HepG2 (cell line): Measurements from ENCODE around the gene ZBTB20. TPM values are rescaled to one million over a fixed set of nuclear protein-coding genes. Genes with fewer than 3 reads are reported as not detected.

ENCODE experiments used
- ATAC-seq: fragments of 200-7000 bp; cut with Tn5 transposase; 3 replicates; pipeline ENCODE4 v1.9.1; 2020; ENCODE audit warnings: mild to moderate bottlenecking, moderate library complexity
- BruUV-seq: library from RNA; stranded (reverse); fragments of 400-500 nt; replicated peaks from 2 replicates; lab custom pipeline; 2021; lab: Mats Ljungman, UMichigan
- CTCF ChIA-PET: fragments of 300-600 bp; formaldehyde crosslinking; extraction: SDS; loops from one replicate; lab custom pipeline; 2021; ENCODE audit warnings: low total read pairs, inconsistent platforms, low intra/inter-chr PET ratio; lab: Yijun Ruan, JAX
- POLR2A ChIA-PET: fragments of 350-600 bp; sonication (Branson Sonifier 250); formaldehyde crosslinking; loops from one replicate; lab custom pipeline; 2020; ENCODE audit warnings: antibody characterized with exemption, inconsistent platforms; lab: Yijun Ruan, JAX
- DNase-seq: peaks from one replicate; pipeline ENCODE4 v3.0.0-alpha.2; 2015; ENCODE audit warnings: low spot score
- FAIRE-seq: peaks from 3 replicates; lab custom pipeline; 2011; peaks lifted over from hg19 to GRCh38; lab: Jason Lieb, UNC
- H2AFZ ChIP-seq: one replicate; pipeline ENCODE4 v1.6.1; 2011; ENCODE audit warnings: low read length, inconsistent platforms
- H3K27ac ChIP-seq: fragments of 300-600 bp; 3 replicates; pipeline ENCODE4 v1.8.0; 2011; ENCODE audit warnings: mixed run types, mild to moderate bottlenecking, mixed read lengths, low read length, inconsistent platforms; ENCODE audit not compliant: insufficient read depth; ENCODE audit errors: extremely low read length
- H3K27me3 ChIP-seq, 2 experiments: fragments of 200-600 bp in 1 of 2; 2 replicates in 1 of 2; 3 replicates in 1 of 2; pipeline versions ENCODE4 v1.6.0 to v1.8.0; 2011; ENCODE audit warnings: low read length in 2 of 2, mild to moderate bottlenecking in 2 of 2, moderate library complexity in 2 of 2, inconsistent platforms in 1 of 2; ENCODE audit not compliant: insufficient read depth in 2 of 2, control insufficient read depth in 1 of 2
- H3K36me3 ChIP-seq, 2 experiments: fragments of 200-600 bp in 1 of 2; replicated peaks in 1 of 2; 2 replicates in 1 of 2; 3 replicates in 1 of 2; pipeline versions ENCODE4 v1.5.1 to v1.8.0; 2011; ENCODE audit warnings: low read length in 2 of 2, inconsistent platforms in 1 of 2; ENCODE audit not compliant: insufficient read depth in 2 of 2, control insufficient read depth in 1 of 2
- H3K4me1 ChIP-seq: 2 replicates; pipeline ENCODE4 v1.5.1; 2012; ENCODE audit warnings: low read length, inconsistent platforms; ENCODE audit not compliant: insufficient read depth
- H3K4me2 ChIP-seq: 2 replicates; pipeline ENCODE4 v1.6.0; 2011; ENCODE audit warnings: low read depth, low read length, inconsistent platforms
- H3K4me3 ChIP-seq, 3 experiments: fragments of 200-600 bp in 1 of 3; sonication (generic), shearing (Covaris generic) in 1 of 3; replicated peaks in 1 of 3; 2 replicates each; pipeline ENCODE4 v1.5.1; 2011 to 2016; ENCODE audit warnings: low read length in 3 of 3, inconsistent platforms in 2 of 3, low read depth in 2 of 3, mild to moderate bottlenecking in 2 of 3, control low read depth in 1 of 3, mixed read lengths in 1 of 3; ENCODE audit not compliant: insufficient read depth in 1 of 3
- H3K79me2 ChIP-seq: one replicate; pipeline ENCODE4 v1.6.1; 2011; ENCODE audit warnings: low read length, inconsistent platforms; ENCODE audit not compliant: insufficient read depth
- H3K9ac ChIP-seq: 2 replicates; pipeline ENCODE4 v1.6.0; 2011; ENCODE audit warnings: mild to moderate bottlenecking, low read depth, low read length, inconsistent platforms; ENCODE audit not compliant: insufficient read depth
- H3K9me3 ChIP-seq: 2 replicates; pipeline ENCODE4 v1.5.1; 2012; ENCODE audit warnings: mild to moderate bottlenecking, low read length
- H4K20me1 ChIP-seq: 2 replicates; pipeline ENCODE4 v1.6.0; 2011; ENCODE audit warnings: inconsistent platforms, mild to moderate bottlenecking, low read length, moderate library complexity; ENCODE audit not compliant: insufficient read depth
- AKNA ChIP-seq: sonication (generic); formaldehyde crosslinking; IDR thresholded peaks from 2 replicates; pipeline ENCODE4 v1.4.0; 2020; ENCODE audit warnings: missing genetic modification reagents, borderline replicate concordance
- BORCS8-MEF2B ChIP-seq: sonication (generic); formaldehyde crosslinking; IDR thresholded peaks from 2 replicates; pipeline ENCODE4 v1.8.0; 2022; ENCODE audit warnings: mild to moderate bottlenecking, missing genetic modification reagents
- HES4 ChIP-seq: sonication (generic); formaldehyde crosslinking; IDR thresholded peaks from 2 replicates; pipeline ENCODE4 v1.9.0; 2021; ENCODE audit warnings: mild to moderate bottlenecking, missing genetic modification reagents, borderline replicate concordance
- ISL2 ChIP-seq: sonication (generic); formaldehyde crosslinking; IDR thresholded peaks from 2 replicates; pipeline ENCODE4 v1.5.0; 2020; ENCODE audit warnings: missing genetic modification reagents
- KDM1A ChIP-seq: IDR thresholded peaks from 2 replicates; pipeline ENCODE4 v1.6.1; 2016; ENCODE audit warnings: missing compliant biosample characterization
- MATR3 ChIP-seq: sonication (generic); formaldehyde crosslinking; IDR thresholded peaks from 2 replicates; pipeline ENCODE4 v1.4.0; 2020; ENCODE audit warnings: missing genetic modification reagents
- MED8 ChIP-seq: sonication (generic); formaldehyde crosslinking; IDR thresholded peaks from 2 replicates; pipeline ENCODE4 v1.8.1; 2023; ENCODE audit warnings: mild to moderate bottlenecking, missing genetic modification reagents; ENCODE audit not compliant: insufficient replicate concordance
- PLRG1 ChIP-seq: fragments of 450-650 bp; conservative IDR thresholded peaks from 2 replicates; pipeline ENCODE4 v1.6.1; 2016
- RAD21 ChIP-seq: fragments of 450-650 bp; formaldehyde crosslinking; IDR thresholded peaks from 2 replicates; pipeline ENCODE4 v1.5.0; 2020; ENCODE audit warnings: mild to moderate bottlenecking
- REXO4 ChIP-seq: sonication (generic); formaldehyde crosslinking; IDR thresholded peaks from 2 replicates; pipeline ENCODE4 v1.8.0; 2022; ENCODE audit warnings: missing genetic modification reagents, mild to moderate bottlenecking, borderline replicate concordance
- WIZ ChIP-seq: sonication (generic); formaldehyde crosslinking; IDR thresholded peaks from 2 replicates; pipeline ENCODE4 v1.5.1; 2020; ENCODE audit warnings: mild to moderate bottlenecking, missing genetic modification reagents
- ZFAT ChIP-seq: sonication (generic); formaldehyde crosslinking; conservative IDR thresholded peaks from 2 replicates; pipeline ENCODE4 v1.8.1; 2023; ENCODE audit warnings: missing genetic modification reagents, inconsistent platforms
- ZMYM4 ChIP-seq: sonication (generic); formaldehyde crosslinking; IDR thresholded peaks from 2 replicates; pipeline ENCODE4 v1.8.1; 2023; ENCODE audit warnings: mild to moderate bottlenecking, missing genetic modification reagents
- ZNF567 ChIP-seq: sonication (generic); formaldehyde crosslinking; IDR thresholded peaks from 2 replicates; pipeline ENCODE4 v1.8.1; 2023; ENCODE audit warnings: mild to moderate bottlenecking, missing genetic modification reagents, borderline replicate concordance
- in situ Hi-C: cut with HindIII; loops from 2 replicates; pipeline ENCODE4 v1.10.0; 2017; ENCODE audit warnings: low pct_unique_long_range_greater_than_20kb; ENCODE audit not compliant: extremely low pct_ligation_motif_present
- intact Hi-C: fragments of 100-400 bp; cut with micrococcal nuclease; formaldehyde crosslinking; loops from one replicate; pipeline ENCODE4 v1.10.0; 2022; ENCODE audit not compliant: unreplicated experiment
- polyA plus RNA-seq, 8 experiments: library from polyadenylated mRNA; depleted of rRNA in 3 of 8; stranded (reverse) in 7 of 8; unstranded in 1 of 8; fragments of >200 nt; fragmentation: Illumina TruSeq in 4 of 8; extraction: Trizol in 4 of 8; gene quantifications; 2 replicates each; pipeline versions ENCODE4 v1.2.1 to v1.2.3, GENCODE V29; 2011 to 2016; ENCODE audit warnings: low read depth in 4 of 8, missing spikeins in 1 of 8, mixed read lengths in 1 of 8; ENCODE audit not compliant: insufficient read depth in 1 of 8
- total RNA-seq, 5 experiments: library from RNA; depleted of rRNA; stranded (reverse); fragments of >200 nt; fragmentation: Illumina TruSeq; extraction: Trizol; gene quantifications; 2 replicates each; pipeline ENCODE4 v1.2.3, GENCODE V29; 2016; ENCODE audit warnings: low read depth in 1 of 5
- TF ChIP-seq, protein P1 (sequence below): fragments of 450-650 bp; IDR thresholded peaks from 2 replicates; pipeline ENCODE4 v1.6.1; 2017; ENCODE audit warnings: mild to moderate bottlenecking
- TF ChIP-seq, protein P2 (sequence below), 2 experiments: sonication (generic) in 1 of 2; formaldehyde crosslinking in 1 of 2; IDR thresholded peaks; 2 replicates each; pipeline versions ENCODE4 v1.5.1 to v1.6.1; 2011 to 2020; ENCODE audit warnings: borderline replicate concordance in 1 of 2, low read depth in 1 of 2, low read length in 1 of 2, mild to moderate bottlenecking in 1 of 2, missing genetic modification reagents in 1 of 2, moderate library complexity in 1 of 2

The ZBTB20 gene
- total and polyA plus RNA-seq, 2 of the 13 experiments (the other 11 are each of a cell fraction or from before 2014, with no cell fraction given): 1.9 to 8.8 TPM

DNA sequence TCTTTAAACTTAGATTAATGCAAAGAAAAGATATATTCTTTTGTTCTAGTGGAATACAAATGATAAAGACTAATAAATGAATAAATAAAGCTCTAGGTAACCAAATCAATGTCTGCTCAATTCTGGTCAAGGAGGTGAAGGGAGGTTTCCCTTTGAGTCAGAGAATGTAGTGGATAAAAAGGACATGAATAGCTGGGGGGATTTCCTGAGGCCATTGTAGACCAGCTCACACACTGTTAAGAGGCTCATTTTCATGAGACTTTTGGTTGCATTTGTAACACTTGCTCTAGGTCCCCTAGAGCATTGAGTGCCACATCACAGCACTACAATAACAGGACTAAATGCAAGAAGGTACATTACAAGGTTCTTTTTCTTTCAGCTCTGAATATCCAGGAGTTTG is 682.5 kb downstream of the ZBTB20 start:
- ChIA-PET CTCF (no interaction called here), POLR2A (no interaction called here)
- Histone ChIP-seq H3K27ac (no peak overlapping the region), H3K9me3 (no peaks in the 10 kb centered on the region), H3K9ac (no peak overlapping the region), H3K4me3 (no peak overlapping the region), H3K27me3 (no peaks in the 10 kb centered on the region), H4K20me1 (no peaks in the 10 kb centered on the region), H3K36me3 (no peaks in the 10 kb centered on the region), H3K4me1 (peaks cover 21% of the 10 kb centered on the region), H3K4me2 (no peak overlapping the region), H2AFZ (no peak overlapping the region), H3K79me2 (no peaks in the 10 kb centered on the region)
- no peak for TF ChIP-seq ISL2 (CRISPR knock-in tag)
- no peak for TF ChIP-seq ZMYM4 (CRISPR knock-in tag)
- TF ChIP-seq BORCS8-MEF2B (CRISPR knock-in tag): no peak
- TF ChIP-seq PLRG1: no peak
- TF ChIP-seq ZFAT (CRISPR knock-in tag): no peak
- TF ChIP-seq WIZ (CRISPR knock-in tag): no peak
- TF ChIP-seq MED8 (CRISPR knock-in tag): no peak
- TF ChIP-seq AKNA (CRISPR knock-in tag): no peak
- no peak for TF ChIP-seq HES4 (CRISPR knock-in tag)
- TF ChIP-seq KDM1A (CRISPR knock-in tag): no peak
- TF ChIP-seq, protein P1, sequence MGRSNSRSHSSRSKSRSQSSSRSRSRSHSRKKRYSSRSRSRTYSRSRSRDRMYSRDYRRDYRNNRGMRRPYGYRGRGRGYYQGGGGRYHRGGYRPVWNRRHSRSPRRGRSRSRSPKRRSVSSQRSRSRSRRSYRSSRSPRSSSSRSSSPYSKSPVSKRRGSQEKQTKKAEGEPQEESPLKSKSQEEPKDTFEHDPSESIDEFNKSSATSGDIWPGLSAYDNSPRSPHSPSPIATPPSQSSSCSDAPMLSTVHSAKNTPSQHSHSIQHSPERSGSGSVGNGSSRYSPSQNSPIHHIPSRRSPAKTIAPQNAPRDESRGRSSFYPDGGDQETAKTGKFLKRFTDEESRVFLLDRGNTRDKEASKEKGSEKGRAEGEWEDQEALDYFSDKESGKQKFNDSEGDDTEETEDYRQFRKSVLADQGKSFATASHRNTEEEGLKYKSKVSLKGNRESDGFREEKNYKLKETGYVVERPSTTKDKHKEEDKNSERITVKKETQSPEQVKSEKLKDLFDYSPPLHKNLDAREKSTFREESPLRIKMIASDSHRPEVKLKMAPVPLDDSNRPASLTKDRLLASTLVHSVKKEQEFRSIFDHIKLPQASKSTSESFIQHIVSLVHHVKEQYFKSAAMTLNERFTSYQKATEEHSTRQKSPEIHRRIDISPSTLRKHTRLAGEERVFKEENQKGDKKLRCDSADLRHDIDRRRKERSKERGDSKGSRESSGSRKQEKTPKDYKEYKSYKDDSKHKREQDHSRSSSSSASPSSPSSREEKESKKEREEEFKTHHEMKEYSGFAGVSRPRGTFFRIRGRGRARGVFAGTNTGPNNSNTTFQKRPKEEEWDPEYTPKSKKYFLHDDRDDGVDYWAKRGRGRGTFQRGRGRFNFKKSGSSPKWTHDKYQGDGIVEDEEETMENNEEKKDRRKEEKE: no peak
- TF ChIP-seq REXO4: no peak
- no peak for TF ChIP-seq MATR3
- TF ChIP-seq RAD21 (CRISPR knock-in tag): no peak
- TF ChIP-seq, protein P2, sequence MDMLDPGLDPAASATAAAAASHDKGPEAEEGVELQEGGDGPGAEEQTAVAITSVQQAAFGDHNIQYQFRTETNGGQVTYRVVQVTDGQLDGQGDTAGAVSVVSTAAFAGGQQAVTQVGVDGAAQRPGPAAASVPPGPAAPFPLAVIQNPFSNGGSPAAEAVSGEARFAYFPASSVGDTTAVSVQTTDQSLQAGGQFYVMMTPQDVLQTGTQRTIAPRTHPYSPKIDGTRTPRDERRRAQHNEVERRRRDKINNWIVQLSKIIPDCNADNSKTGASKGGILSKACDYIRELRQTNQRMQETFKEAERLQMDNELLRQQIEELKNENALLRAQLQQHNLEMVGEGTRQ (IDR thresholded peaks at IDR 0.05; ENCODE audit: low read depth, low read length): no peak
- TF ChIP-seq, protein P2 (CRISPR knock-in tag; IDR thresholded peaks at IDR 0.05; ENCODE audit: borderline replicate concordance): no peak
- no peak for TF ChIP-seq ZNF567
- ATAC-seq (no peak), FAIRE-seq (no peak), DNase-seq (no peak)
- no TSS peak for BruUV-seq
- in situ Hi-C loops: no loop called here
- intact Hi-C loops: no loop called here
